GM18861 (cell line): ENCODE measurements around the gene PPM1H.

Experiments
- ATAC-seq: cut with Tn5 transposase; IDR thresholded peaks from one replicate; pipeline ENCODE4 v1.9.1; 2021; ENCODE audit not compliant: unreplicated experiment

The PPM1H gene

DNA sequence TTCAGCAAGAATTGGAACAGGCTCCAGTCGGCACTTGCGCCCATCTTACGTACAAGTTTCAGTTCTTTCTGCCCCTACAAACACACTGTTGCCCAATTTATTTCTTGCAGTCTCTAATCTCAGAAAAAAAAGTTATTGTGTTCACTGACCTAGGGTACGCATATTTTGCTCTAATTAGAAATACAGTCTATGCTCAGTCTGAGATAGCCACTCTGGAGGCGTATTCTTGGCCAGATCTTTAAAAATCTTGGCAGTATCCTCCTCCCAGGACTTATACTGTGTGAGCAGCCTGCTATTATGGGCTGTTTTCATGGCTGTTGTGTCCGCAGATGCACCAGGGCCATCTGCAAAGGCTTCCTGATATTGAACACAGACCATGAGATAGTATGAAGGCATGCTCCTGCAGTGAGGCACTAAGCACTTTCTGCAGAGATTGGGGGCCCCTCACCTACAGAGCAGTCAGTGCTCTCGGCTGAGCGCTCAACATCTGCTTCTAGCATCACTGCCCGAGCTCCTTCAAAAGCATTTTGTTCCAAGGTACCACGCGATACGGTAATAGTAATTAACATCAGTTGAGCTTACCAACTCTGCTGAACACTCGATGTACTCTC lies 57.9 kb downstream of the PPM1H start:
- ATAC-seq: no peak

DNA sequence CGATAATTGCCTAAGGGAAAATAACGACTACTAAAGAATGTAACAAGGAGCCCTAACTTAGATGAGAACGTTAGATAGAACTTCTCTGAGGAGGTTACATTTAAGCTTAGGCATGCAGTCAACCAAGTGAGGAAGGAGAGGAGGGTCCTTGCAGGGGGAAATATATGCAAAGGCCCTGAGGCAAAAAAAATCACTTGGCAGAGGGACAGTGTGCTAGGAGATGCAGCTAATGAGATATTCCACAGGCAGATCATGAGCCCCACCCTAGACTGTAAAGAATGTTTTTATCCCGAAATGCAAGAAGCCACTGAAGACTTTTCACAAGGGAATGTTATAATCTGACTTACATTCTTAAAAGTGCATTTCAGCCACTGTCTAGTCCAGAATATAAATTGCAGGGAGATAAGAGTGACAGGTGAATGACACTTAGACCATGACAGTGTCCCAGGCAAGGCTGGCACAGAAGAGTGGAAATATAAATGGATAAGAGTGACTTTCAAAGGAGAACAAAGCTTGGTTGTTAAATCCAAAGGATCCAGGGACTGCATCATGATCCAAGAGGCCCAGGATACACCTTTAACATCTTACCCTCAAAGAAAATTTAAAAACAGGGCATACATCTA lies 61.0 kb downstream of the PPM1H start:
- ATAC-seq: no peak

DNA sequence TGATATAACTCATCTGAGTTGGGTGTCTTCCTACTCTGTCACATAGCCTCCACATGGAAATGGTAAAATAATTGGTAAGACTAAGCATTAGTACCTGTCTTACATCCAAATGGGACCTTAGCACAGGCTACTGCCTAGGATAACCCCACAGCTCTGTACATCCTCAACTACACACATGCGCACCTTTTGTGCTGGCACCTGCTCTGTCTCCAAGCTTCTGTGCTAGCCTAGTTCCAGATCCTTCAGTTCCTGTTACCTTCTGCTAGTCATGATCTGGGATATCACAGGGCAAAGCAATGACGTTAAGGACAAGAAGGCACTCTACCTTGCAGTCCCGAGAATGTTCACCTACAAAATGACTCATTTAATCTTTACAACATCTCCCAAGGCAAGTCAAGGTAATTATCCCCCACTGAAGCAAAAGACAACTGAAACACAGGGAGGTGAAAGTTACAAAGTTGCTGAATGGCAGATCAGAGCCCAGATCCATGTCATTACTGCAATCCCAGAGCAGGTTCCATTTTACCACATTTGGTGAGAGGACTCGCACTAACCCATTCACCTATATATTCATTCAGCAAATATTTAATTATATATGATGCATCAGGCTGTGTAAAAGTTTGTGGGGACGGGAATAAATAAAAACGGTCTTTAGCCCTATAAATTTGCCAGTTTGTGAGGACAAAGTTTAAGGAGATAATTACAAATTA lies 61.7 kb downstream of the PPM1H start:
- ATAC-seq: no peak

DNA sequence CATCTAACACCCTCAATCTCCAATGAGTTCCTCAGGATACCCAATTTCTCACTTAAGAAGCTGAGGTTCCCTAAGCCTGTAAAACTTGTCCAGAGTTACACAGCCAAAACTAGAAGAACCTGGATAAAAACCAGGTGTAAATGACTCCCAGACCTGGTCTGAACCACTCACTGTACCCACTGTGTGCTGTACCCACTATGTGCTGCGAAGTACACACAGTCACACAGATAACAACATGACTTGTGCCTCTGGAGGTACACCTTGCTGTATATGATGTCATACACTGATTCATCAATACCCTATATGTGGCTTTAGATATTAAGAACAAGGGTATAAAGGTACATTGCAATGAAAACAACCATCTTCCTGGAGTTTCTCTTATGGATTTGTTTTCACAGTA lies 66.1 kb downstream of the PPM1H start:
- ATAC-seq: no peak

DNA sequence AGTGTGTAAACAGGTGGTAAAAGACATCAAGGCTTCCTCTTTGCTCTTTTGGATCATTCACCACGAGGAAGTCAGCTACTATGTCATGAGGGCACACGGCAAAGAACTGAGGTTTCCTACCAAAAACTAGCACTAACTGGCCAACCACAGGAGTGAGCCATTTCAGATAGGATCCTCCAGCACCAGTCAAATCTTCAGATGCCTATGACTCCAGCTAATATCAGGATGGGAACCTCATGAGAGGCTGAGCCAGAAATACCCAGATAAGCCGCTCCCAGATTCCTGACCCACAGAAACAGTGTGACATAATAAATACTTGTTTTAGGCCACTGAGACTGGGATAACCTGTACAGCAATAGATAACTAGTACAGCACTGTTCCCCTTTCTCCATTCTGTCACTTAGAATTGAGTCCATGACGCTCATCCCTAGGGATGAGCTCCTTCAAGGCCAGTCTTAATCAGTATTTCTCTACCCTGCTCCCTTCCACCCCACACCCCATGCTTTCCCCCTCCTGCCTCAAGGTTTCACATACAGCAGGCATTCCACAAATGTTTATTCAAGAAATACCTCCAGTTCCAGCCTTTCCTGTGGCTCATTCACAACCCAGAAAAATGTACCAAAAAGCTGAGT lies 68.4 kb downstream of the PPM1H start:
- ATAC-seq: no peak

DNA sequence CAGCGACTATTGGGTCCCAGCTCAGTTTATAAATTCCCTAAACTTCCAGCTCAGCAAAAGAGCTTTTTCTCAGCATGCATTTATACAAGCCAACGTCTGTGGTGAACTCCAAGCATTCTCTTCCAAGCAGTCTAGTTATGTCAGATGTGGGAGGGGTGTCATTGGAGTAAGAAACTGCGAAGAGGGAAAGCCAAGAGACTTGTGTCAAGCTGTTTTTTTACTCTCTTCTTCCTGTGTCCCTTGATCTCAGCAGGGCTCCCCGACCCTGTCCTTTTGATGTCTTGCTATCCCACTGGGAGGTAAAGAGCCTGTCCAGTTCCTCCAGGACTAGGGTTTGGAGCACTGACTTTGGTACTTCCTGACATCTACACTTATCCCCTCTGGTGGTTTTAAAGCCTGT lies 69.0 kb downstream of the PPM1H start:
- no peak for ATAC-seq

DNA sequence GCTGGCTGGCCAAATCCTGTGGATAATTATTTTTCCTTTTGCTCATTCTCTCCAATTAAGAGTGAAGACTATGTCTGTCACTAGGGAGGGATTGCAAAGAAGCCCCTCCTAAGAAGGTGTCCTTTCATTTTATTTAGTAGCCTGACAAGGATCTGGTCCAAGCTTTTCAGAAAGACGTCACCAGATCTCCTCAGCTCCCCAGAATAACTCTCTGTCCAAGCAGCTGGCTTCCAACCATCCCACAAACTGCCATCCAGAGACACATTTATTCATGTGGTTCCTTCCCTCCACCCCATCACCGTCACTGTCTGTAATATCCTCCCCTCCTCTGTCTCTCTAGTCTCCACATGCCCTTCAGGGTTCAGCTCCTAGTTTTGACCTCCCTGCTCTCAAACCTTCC lies 69.9 kb downstream of the PPM1H start:
- ATAC-seq: no peak

DNA sequence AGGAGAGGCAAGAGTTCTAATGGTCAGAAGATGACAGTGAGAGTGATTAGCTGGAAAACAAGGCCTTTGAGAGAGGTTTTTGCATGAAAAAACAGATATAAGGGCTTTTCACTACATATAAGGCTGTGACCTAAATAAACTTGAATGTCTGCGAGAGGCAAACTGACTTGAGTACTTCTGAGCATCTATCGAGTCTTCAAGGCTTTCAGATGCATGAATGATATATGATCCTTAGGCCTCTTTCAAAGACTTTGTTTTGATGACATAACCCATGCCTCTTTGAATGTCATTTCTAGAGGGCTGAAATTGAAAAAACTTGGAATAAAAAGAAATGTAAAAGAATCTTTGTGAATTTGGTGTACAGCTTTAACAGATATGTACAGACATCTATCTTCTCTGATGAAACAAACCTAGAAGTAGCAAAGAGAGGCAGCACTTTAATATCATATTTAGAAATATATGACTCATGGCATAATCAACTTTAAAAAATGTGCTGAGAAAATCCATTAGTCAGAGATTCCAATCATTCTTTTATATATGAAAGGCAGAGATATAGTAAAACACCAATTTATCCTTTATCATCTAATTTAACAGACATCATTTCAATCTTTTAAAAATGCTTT lies 72.6 kb downstream of the PPM1H start:
- ATAC-seq: no peak

DNA sequence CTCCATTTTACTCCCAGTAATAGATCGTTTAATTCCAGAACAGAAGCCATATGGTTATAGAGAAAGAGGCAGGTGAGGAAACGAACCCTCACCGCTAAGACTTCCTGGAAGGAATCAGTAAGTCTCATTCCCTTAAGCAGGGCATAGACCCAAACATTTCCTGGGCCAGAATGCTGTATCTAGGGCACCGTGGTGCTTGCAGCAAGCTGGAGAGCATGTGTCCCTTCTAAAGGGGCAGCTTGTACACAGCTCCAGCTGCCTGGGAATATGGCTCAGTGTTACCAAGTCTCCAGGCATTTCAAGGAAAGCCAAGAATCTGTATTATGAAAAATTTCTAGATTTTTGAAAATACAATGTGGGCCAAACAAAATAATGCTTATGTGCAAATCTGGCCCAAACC lies 73.4 kb downstream of the PPM1H start:
- no peak for ATAC-seq

DNA sequence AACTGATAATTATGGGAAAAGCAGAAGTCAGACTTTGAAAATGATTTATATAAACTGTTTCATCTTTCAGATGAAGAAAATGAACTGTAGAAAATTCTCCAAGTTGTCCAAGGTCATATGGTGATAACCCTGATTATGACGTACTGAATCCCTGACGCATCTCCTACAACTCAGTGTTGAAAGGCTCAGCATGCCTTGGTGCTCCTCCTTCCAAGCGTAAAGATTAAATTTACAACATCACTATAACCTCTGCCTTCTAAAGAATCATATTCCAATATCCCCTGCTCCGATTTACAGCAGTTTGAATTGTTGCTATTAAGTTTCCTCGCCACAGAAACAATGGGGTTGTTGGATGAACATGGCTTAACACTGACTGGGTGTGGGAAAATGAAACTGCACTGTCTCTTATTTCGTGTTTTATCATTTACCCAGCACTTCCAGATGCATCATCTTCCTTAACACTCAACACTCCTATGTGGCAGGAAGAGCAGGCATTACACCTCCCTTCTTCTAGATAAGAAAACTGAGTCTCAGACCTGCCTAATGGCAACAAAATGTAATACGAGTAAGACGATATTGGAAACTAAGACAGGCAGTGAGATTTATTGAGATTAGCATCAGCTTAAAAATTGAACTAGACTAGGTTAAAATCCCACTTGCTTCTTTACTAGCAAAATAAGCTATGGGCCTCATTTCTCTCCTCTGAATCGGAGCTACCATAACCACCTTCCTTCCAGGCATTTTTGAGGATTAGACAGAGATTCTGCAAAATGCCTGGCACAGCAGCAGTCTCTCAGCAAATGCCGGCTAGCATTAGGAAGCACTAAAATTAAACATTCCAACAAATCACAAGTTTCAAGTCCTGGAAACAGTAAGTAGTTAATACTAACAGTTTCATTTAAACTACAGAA lies 74.2 kb downstream of the PPM1H start:
- no peak for ATAC-seq

DNA sequence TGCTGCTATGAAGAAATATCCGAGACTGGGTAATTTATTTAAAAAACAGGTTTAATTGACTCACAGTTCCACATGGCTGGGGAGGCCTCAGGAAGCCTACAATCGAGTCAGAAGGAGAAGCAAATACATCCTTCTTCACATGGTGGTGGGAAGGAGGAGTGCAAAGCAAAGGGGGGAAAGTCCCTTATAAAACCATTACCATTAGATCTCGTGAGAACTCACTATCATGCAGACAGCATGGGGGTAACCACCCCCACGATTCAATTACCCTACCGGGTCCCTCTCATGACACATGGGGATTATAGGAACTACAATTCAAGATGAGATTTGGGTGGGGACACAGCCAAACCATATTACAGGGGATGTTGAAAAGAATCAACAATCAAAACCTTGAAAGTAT lies 74.9 kb downstream of the PPM1H start:
- ATAC-seq: no peak

DNA sequence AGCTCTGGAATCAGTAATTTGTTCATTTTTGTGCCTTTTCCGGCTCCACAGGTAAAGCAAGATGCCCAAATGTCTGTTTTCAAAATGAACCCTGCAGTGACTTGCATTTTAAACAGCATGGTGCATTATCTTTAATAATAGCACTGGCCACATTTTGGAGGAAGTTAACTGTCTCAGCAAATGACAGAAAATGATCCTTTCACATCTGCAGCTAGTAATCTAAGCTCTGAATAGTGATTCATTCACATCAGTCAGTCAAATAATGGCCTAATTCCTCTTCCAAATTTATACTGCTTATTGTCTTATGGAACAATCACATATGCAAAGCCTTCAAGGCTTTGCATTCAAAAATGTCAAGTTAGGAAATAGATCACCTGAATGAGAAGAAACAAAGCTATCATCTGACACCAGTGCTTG lies 75.6 kb downstream of the PPM1H start:
- no peak for ATAC-seq

DNA sequence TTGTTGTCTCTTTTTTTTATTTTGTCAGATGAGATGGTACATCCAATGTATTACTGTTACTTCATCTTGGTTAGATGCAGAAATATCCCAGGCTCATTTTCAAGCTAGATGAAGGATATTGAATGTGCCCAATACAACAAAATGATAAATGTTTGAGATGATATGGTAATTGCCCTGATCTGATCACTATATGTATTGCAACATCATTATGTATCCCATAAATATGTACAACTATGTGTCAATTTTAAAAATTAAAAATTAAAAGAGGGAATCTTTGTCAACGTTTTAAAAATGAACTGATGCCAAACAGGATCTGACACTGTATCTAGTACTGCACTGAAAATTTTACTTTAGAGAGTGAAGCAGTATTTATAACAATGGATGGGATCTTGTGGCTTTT lies 78.5 kb downstream of the PPM1H start:
- ATAC-seq: no peak

DNA sequence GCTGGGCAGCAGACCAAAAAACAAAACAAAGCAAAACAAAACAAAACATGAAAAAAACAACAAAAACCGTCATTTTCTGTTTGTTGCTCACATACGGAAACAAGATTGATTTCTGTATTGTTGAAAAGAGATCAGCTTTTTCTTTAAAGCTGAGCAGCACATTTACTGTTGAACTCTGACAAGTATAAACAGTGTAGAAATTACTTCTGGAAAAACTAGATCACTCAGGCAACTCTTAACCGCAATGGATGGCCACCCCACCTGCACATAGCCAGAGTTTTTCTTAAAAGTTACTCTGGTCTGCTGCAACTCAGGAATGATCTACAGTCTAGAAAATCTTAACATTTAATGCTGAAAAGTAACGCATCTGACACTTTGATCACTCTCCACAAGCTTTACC lies 80.9 kb downstream of the PPM1H start:
- no peak for ATAC-seq

DNA sequence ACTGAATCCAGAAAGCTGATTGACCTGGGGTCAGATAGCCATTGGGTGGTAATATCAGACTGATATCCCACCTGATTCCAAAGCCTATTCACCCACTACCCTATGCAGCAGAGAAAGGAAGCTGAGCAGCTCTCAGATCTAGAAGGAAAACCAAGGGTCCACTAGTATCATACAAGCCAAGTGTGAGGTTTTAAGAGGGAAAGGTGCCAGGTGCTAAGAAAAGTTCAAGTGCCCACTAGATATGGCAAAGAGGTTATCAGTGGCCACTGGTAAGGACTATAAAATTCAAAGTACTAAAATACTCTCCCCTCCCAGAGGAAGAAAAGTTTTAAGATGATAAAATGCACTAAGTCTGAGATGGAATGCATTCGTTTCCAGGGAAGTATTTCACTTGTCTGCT lies 85.6 kb downstream of the PPM1H start:
- ATAC-seq: no peak

DNA sequence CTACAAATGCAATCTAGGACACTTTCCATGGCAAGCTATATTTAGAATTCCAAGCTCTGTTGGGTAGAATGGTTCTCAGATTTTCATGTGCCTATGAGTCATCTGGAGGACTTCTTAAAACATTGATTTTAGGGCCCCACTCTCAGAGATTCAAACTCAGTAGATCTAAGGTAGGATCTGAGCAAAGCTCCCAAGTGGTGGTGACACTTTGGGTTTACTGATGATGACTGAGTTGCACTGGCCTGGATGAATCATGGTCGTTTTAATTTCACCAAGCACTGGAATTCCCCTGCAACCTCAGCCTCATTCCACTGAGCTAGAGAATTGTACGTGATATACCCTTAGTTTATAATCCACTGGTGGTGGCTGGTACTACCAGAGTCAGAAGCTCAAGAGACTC lies 86.5 kb downstream of the PPM1H start:
- ATAC-seq: no peak

DNA sequence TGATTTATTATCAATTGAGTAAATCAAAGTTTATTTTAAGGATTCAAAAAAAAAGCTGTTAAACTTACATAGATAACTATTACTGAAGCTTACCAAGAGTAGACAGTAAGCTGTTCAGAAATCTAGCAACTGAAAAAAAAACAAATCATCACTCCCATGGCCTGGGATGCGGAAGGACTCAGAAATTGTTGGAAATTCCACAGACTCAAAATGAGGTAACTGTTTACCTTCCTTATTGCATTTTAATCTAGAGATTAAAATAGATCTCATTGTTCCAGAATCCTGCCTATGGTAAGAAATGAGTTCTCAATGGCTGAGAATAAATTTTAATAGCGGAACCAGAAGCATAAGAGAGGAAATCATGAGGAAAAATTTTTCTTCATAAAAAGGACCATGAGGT lies 87.2 kb downstream of the PPM1H start:
- no peak for ATAC-seq

DNA sequence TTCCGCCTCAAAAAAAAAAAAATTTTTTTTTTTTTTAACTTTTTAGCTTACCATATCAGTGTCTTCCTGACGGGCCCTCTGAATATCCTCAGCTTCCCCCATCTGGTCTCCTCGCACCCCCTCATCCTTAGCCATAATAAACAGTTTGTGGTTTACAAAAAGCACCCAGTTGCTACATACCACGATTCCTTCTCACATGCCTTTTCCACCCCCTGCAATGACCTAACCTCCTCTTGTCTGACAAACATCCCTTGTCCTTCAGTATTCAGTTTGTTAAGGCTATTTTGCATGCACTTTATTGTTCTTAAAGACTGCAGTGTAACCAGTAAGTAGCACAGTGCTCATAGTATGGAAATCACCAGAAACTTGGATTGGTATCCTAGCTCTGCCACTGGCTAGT lies 88.5 kb downstream of the PPM1H start:
- ATAC-seq: no peak

DNA sequence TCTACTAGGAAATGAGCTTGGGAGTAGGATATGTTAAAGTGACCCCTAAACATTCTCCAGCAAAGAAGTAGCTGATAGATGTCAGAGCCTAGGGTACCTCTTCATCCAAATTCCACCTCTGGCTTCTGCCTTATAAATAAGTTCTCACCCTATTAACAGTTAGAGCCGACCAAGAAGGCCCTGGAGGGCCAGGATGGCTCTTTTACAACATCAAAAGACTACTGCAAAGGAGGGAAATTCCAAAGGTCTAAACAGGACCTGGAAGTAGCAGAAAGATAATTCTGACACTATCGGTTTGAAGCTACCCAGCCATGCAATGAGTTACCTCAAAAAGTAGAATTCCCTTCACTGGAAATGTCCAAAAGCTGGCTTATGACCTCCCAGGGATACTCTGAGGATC lies 90.0 kb downstream of the PPM1H start:
- ATAC-seq: no peak

DNA sequence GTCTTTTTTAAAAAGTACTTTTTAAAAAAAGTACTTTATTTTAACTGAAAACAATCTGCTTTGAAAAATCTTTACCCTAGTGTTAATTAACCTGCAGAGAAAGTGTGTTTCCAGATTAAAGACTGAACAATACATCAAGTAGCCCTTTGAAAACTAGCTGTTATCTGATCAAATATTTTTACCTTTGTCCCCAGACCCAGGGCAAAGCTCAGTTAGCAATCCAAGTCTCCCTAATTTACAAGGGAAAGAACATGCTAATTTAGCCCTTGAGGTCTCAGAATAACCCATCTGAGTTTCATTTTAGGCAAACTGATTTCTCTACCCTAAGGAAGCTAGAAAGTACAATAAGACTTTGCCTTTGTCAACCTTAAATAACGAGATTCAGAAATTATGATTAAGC lies 91.2 kb downstream of the PPM1H start:
- ATAC-seq: no peak

DNA sequence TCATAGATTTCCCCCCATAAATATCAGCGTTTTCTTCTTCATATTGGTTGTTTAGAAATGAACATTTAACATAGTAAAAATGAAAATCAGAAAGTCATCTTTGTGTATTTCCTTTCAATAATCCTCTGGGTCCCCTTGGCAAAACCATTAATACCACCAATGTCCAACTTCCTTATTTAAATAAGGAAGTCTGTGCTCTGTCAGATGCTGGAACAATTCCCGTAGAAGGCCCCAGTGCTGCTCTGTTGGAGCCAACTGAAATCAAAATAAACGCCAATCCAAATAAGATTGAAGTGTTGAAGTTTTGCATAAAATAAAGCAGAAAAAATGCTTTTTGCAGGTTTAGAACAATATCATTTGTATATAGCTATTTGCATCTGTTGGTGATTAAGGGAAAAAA lies 93.1 kb downstream of the PPM1H start:
- no peak for ATAC-seq
